Right ventricle myocardium inferior (tissue), 1 donor: ENCODE measurements around the gene DDX1. TPM values are rescaled to one million over a fixed set of nuclear protein-coding genes. Genes with fewer than 3 reads are reported as not detected.

Source experiments
- ATAC-seq: fragments of 200-7000 bp; cut with Tn5 transposase; one replicate; pipeline ENCODE4 v1.9.1; 2020; ENCODE audit warnings: mild to moderate bottlenecking, moderate library complexity
- DNase-seq: peaks from one replicate; pipeline ENCODE4 v3.0.0; 2021; ENCODE audit errors: missing footprints
- intact Hi-C: fragments of 100-400 bp; cut with DNase I; formaldehyde crosslinking; loops from one replicate; pipeline ENCODE4 v1.11.0; 2022
- total RNA-seq: library from RNA; stranded (reverse); fragmentation: NEBNext Ultra II Directional; extraction: Animal tissue kit (Norgen Biotek cat#: 25700); gene quantifications from one replicate; pipeline ENCODE4 v1.2.1, GENCODE V29; 2021
- donor health status: DM: no; HTN: yes; CAD: no; lungs with severe emphysema.

DDX1 gene
- total RNA-seq, 1 donor from 2014 or later = 142 TPM

- intact Hi-C loops = no loop called here
- ATAC-seq (no peak), DNase-seq (no peak)
Observed at GRCh38 chr2:15648593-15649525, 57.2 kb downstream of the DDX1 start.

DNA sequence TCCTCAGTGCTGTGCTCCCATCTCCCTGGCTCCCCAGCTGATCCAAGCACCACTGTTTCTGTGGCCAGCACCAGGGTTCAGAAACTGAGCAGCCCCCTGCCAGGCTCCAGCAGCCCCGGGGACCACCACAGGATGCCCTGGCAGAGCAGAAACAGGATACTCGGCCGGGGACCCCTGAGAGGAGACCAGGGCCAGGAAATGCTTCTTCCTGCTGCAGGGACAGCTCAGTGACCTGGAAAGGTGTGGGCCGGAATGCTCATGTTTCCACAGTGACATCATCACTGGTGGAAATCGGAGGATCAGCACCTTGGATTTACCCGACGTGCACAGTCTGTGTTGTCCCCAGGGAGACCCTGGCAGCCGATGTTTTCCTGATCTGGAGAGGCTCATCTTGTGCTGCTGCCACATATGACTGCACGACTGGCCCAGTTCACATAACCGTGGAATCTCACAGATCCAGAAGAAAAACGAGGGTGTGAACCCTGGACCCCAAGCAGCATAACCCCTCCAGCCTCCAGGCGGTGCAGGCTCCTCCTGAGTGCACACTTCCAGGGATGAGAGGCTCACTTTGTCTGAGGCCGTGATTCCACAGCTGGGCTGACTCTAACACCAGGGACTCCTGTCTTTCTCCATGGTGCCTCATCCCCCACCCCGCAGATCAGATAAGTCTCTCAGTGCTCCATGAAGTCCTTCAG, 58.0 kb downstream of the DDX1 start:
- DNase-seq = no peak
- ATAC-seq = no peak
- intact Hi-C loops = no loop called here

DNA sequence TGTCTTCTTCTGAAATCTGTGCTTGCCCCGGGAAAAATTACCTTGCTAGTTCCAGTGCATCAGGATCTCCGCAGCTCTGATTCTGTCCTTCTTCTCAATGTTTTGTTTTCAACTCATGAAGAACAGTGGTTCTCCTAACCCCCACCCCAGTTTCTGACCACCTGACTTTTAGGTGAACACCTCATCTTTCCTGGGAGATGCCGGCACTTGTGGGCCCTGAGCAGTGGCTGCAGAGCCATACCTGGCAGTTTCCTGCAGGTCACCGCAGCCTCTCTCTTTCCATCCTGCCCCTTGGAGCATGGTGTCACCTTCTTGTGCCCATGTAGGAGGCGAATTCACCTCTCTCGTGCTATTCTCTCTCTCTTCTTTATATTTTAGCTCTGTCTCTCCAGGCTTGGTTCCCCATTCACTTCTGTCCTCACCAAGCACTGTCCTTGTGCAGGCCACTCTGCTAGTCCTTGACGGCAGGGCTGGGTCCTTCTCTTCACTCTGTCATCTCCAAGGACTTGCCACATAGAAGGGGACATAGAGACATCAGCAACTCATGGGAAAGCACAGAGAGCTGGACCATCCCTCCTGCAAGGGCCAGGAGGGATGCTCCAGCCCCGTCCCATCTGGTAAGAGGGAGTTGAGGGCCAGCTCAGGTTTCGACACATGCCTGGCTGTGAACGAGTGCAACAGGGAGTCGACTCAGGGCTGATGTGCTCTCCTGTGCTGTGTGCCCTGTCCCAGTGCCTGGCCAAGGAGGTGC, 59.1 kb downstream of the DDX1 start:
- DNase-seq (no peak), ATAC-seq (no peak)
- intact Hi-C loops = no loop called here

- no peak for ATAC-seq
Observed at GRCh38 chr2:15651367-15651727, 59.7 kb downstream of the DDX1 start.

GRCh38 chr2:15652252-15652651, 60.6 kb downstream of the DDX1 start:
- no peak for ATAC-seq
- no peak for DNase-seq
- intact Hi-C loops = no loop called here

More at GRCh38 chr2:15651367-15651727, 59.7 kb downstream of the DDX1 start:
- intact Hi-C loops = no loop called here
- no peak for DNase-seq

GRCh38 chr2:15652801-15653200, 61.1 kb downstream of the DDX1 start:
- intact Hi-C loops = no loop called here
- ATAC-seq (no peak), DNase-seq (no peak)

- ATAC-seq (no peak), DNase-seq (no peak)
- intact Hi-C loops = no loop called here
Observed at GRCh38 chr2:15653806-15654726, 62.4 kb downstream of the DDX1 start.

- intact Hi-C loops = no loop called here
- DNase-seq (no peak), ATAC-seq (no peak)
Observed at GRCh38 chr2:15654727-15655073, 63.0 kb downstream of the DDX1 start.

- intact Hi-C loops = no loop called here
- ATAC-seq (no peak), DNase-seq (no peak)
Observed at GRCh38 chr2:15655123-15655887, 63.6 kb downstream of the DDX1 start.

- no peak for ATAC-seq
- intact Hi-C loops = no loop called here
- DNase-seq = no peak
Observed at GRCh38 chr2:15656090-15656489, 64.4 kb downstream of the DDX1 start.

- DNase-seq (no peak), ATAC-seq (no peak)
- intact Hi-C loops = no loop called here
Observed at GRCh38 chr2:15657759-15658158, 66.1 kb downstream of the DDX1 start.

DNA sequence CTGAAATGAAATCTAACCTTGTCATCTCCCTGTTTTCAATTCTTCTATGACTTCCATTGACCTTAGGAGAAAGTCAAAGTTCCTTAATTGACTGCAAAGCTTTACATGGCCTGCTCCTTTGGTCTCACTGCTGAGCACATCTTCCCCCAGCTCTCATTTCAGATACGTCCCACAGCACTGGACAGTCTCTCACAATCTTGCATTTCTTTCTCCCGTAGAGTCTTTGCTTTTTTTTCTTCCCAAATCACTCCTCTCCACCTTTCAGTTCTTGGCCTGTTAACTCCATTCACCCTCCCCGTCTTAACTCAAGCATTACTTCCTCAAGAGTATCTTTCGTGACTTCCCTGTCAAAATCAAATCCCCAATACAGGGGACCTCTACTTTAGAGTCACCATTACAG, 67.2 kb downstream of the DDX1 start:
- DNase-seq (no peak), ATAC-seq (no peak)
- intact Hi-C loops = no loop called here

DNA sequence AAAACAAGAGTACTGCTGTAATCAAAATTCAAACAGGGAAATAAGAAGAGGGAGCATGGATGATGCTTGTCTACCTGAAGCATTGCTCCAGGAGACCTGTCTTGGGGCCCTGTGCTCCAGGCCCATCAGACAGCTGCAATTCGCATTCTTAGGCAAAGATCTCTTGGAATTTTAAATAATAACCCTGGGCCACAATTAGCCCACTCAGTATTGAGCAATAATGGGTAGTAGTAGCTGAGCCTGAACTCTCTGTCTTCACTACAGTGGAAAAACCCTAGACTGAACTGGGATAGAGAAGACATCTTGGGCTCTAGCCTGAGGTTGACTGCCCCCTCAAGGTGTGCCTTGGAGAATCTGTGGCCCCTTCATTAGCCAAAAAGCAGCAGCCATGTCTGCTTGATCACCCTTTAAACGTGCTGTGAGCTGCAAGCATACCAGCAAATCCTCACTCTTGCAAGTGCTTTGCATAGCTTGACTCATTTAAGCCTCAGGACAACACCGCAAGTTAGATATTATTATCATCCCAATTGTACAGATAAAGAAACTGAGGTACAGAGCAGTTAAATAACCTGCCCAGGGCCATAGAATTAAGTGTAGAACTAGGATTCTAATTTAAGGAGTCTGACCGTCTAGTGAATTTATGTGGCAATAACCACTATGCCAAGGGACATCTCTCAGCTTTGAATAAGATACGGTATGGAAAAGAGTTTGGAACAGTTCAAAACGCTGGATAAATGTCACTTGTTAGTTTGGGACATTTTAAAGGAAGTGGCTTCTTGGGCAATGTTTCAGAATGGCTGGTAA, 69.0 kb downstream of the DDX1 start:
- intact Hi-C loops = no loop called here
- DNase-seq (no peak), ATAC-seq (no peak)

DNA sequence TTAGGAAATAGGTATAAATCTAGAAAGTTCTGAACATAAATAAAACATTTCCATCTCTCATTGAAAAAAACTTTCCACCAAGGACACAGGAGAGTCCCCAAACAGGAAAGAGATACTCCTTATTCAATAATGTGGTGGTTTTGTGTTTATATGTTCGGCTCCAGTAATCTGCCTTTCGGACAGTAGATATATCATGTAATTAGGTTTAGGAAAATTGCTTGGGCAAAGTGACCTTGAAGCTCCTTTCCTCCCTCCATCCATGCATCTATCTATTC, 69.6 kb downstream of the DDX1 start:
- intact Hi-C loops = no loop called here
- ATAC-seq (no peak), DNase-seq (no peak)

DNA sequence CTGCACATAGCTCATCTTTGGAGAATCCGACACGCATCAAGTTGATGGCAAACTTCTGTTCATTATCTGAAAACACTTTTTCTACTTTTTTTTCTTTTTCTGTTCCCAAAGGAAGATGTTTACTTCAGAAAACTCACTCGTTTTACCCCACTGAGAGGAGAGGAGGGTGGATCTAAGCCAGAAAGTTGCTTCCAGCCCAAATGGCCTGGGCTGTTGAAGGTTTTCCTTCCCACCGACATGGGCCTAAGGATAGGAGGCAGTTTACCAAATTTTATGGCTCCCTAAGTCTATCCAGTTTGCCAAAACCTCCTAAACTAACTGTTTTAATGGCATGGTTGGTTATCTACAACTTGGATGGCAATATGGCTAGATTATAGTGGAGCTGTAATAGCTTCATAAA, 70.4 kb downstream of the DDX1 start:
- ATAC-seq = no peak
- intact Hi-C loops = no loop called here
- DNase-seq = no peak

DNA sequence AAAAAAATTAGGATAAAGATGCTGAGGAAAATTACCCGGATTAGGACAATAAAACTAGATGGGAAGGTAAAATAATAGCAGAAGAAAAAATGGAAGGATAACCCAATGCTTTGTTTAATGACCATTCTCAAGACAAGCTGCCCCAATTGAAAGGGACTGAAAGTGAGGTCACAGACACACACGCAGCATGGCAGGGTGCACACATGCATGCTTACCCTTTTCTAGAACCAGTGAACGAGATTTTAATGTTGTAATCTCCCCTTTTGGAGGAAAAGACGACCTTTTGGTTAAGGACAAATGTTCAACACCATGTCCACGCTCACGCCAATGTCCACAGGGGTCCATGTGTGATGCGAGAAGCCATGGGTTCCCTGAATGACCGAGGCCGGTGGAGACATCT, 70.9 kb downstream of the DDX1 start:
- intact Hi-C loops = no loop called here
- no peak for ATAC-seq
- no peak for DNase-seq

DNA sequence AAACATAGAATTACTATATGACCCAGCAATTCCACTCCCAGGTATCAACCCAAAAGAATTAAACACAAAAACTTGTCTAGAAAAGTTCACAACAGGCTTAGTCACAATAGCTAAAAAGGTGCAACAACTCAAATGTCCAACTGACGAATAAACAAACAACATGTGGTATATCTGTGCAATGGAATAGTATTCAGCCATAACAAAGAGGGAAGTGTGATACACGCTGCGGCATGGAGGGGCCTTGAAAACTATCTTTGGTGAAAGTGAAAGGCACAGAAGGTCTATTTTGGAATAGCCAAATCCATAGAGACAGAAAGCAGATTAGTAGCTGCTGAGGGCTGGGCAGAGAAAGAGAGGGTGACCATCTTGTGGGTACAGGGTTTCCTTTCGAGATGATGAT, 72.1 kb downstream of the DDX1 start:
- ATAC-seq = no peak
- intact Hi-C loops = no loop called here

More for the DNA sequence above, 72.1 kb downstream of the DDX1 start:
- no peak for DNase-seq
